Astrocyte (in vitro differentiated cells and primary cell): Measurements from ENCODE around the gene UCP2. TPM values are rescaled to one million over a fixed set of nuclear protein-coding genes. Genes with fewer than 3 reads are reported as not detected.

Experiments
- DNase-seq: peaks from one replicate; pipeline ENCODE4 v3.0.0-alpha.2; 2010; ENCODE audit warnings: low read depth
- FAIRE-seq: peaks from 2 replicates; lab custom pipeline; 2011; peaks lifted over from hg19 to GRCh38; lab: Jason Lieb, UNC
- H2AFZ ChIP-seq: 2 replicates; pipeline ENCODE4 v1.6.0; 2012; ENCODE audit warnings: low read depth, low read length, inconsistent platforms
- H3K27ac ChIP-seq: 2 replicates; pipeline ENCODE4 v1.5.1; 2011; ENCODE audit warnings: low read depth, low read length, inconsistent platforms
- H3K27me3 ChIP-seq: 2 replicates; pipeline ENCODE4 v1.6.0; 2011; ENCODE audit warnings: low read length, inconsistent platforms; ENCODE audit not compliant: insufficient read depth
- H3K36me3 ChIP-seq: 2 replicates; pipeline ENCODE4 v1.5.1; 2011; ENCODE audit warnings: low read length, inconsistent platforms; ENCODE audit not compliant: insufficient read depth
- H3K4me1 ChIP-seq: 2 replicates; pipeline ENCODE4 v1.5.1; 2011; ENCODE audit warnings: low read length, inconsistent platforms; ENCODE audit not compliant: insufficient read depth
- H3K4me2 ChIP-seq: 2 replicates; pipeline ENCODE4 v1.6.0; 2012; ENCODE audit warnings: low read length, inconsistent platforms
- H3K4me3 ChIP-seq: 2 replicates; pipeline ENCODE4 v1.5.1; 2011; ENCODE audit warnings: low read depth, mild to moderate bottlenecking, low read length, inconsistent platforms; ENCODE audit not compliant: insufficient read depth
- H3K79me2 ChIP-seq: 2 replicates; pipeline ENCODE4 v1.6.0; 2012; ENCODE audit warnings: mild to moderate bottlenecking, low read length, inconsistent platforms; ENCODE audit not compliant: insufficient read depth
- H3K9ac ChIP-seq: 2 replicates; pipeline ENCODE4 v1.6.0; 2012; ENCODE audit warnings: mild to moderate bottlenecking, low read length, inconsistent platforms
- H3K9me3 ChIP-seq: 2 replicates; pipeline ENCODE4 v1.5.1; 2012; ENCODE audit warnings: low read depth, mild to moderate bottlenecking, low read length, inconsistent platforms; ENCODE audit not compliant: insufficient read depth
- H4K20me1 ChIP-seq: 2 replicates; pipeline ENCODE4 v1.6.0; 2012; ENCODE audit warnings: low read length, inconsistent platforms; ENCODE audit not compliant: insufficient read depth
- H3K27ac Mint-ChIP-seq: one replicate; pipeline ENCODE4 v1.8.0; 2021; ENCODE audit warnings: mild to moderate bottlenecking, mixed read lengths; ENCODE audit not compliant: unreplicated experiment
- H3K27me3 Mint-ChIP-seq: one replicate; pipeline ENCODE4 v1.8.0; 2021; ENCODE audit warnings: low read depth, mixed read lengths; ENCODE audit not compliant: unreplicated experiment
- H3K36me3 Mint-ChIP-seq: one replicate; pipeline ENCODE4 v1.8.0; 2021; ENCODE audit warnings: low read depth, mixed read lengths; ENCODE audit not compliant: unreplicated experiment
- H3K4me1 Mint-ChIP-seq: one replicate; pipeline ENCODE4 v1.8.0; 2021; ENCODE audit warnings: low read depth, mixed read lengths; ENCODE audit not compliant: unreplicated experiment
- H3K4me3 Mint-ChIP-seq: one replicate; pipeline ENCODE4 v1.8.0; 2021; ENCODE audit warnings: mild to moderate bottlenecking, moderate library complexity, mixed read lengths; ENCODE audit not compliant: unreplicated experiment
- H3K9me3 Mint-ChIP-seq: one replicate; pipeline ENCODE4 v1.8.0; 2021; ENCODE audit warnings: mild to moderate bottlenecking, mixed read lengths; ENCODE audit not compliant: unreplicated experiment
- CTCF ChIP-seq: IDR thresholded peaks from 2 replicates; pipeline ENCODE4 v1.5.1; 2011; ENCODE audit warnings: low read depth, mild to moderate bottlenecking, inconsistent platforms, low read length, moderate library complexity; ENCODE audit not compliant: insufficient read depth
- EZH2 ChIP-seq: IDR thresholded peaks from 2 replicates; pipeline ENCODE4 v1.6.1; 2012; ENCODE audit warnings: mild to moderate bottlenecking, low read length, inconsistent platforms; ENCODE audit not compliant: insufficient read depth
- total RNA-seq: library from RNA; stranded (reverse); gene quantifications from 2 replicates; pipeline ENCODE4 v1.2.1, GENCODE V29; 2021

UCP2 gene
- total RNA-seq, 1 donor from 2014 or later = 83.0 TPM

GRCh38 chr11:74001822-74002286 is 19.2 kb upstream of the UCP2 start:
- no peak for DNase-seq
- H3K9me3 Mint-ChIP-seq = no peaks in the 10 kb centered on the region
- no peak overlapping the region for H3K9ac ChIP-seq

GRCh38 chr11:74000307-74001133 is 17.9 kb upstream of the UCP2 start:
- no peaks in the 10 kb centered on the region for H3K27me3 ChIP-seq
- TF ChIP-seq CTCF (no peak), EZH2 (no peak)
- no peak overlapping the region for H3K27ac ChIP-seq
- no peak overlapping the region for H3K4me3 ChIP-seq
- no peaks in the 10 kb centered on the region for H3K36me3 ChIP-seq
- H4K20me1 ChIP-seq = no peaks in the 10 kb centered on the region
- no peaks in the 10 kb centered on the region for H3K4me1 ChIP-seq
- H3K9ac ChIP-seq = no peak overlapping the region
- H3K79me2 ChIP-seq = no peaks in the 10 kb centered on the region
- Mint-ChIP-seq H3K9me3 (no peaks in the 10 kb centered on the region), H3K4me3 (no peak overlapping the region), H3K36me3 (peaks cover 21% of the 10 kb centered on the region), H3K27ac (no peak overlapping the region), H3K4me1 (no peaks in the 10 kb centered on the region), H3K27me3 (no peaks in the 10 kb centered on the region)
- no peak for DNase-seq
- FAIRE-seq = no peak
- H3K9me3 ChIP-seq = no peaks in the 10 kb centered on the region
- no peak overlapping the region for H3K4me2 ChIP-seq
- no peak overlapping the region for H2AFZ ChIP-seq

More at GRCh38 chr11:74001822-74002286, 19.2 kb upstream of the UCP2 start:
- no peak for TF ChIP-seq CTCF
- no peak for TF ChIP-seq EZH2
- Mint-ChIP-seq H3K4me3 (no peak overlapping the region), H3K27ac (no peak overlapping the region), H3K27me3 (peaks cover 2% of the 10 kb centered on the region), H3K36me3 (peaks cover 21% of the 10 kb centered on the region), H3K4me1 (no peaks in the 10 kb centered on the region)
- H4K20me1 ChIP-seq = no peaks in the 10 kb centered on the region
- no peaks in the 10 kb centered on the region for H3K27me3 ChIP-seq
- no peak overlapping the region for H2AFZ ChIP-seq
- H3K9me3 ChIP-seq = no peaks in the 10 kb centered on the region
- no peak overlapping the region for H3K27ac ChIP-seq
- FAIRE-seq = no peak
- H3K4me2 ChIP-seq = no peak overlapping the region
- H3K36me3 ChIP-seq = no peaks in the 10 kb centered on the region
- H3K79me2 ChIP-seq = no peaks in the 10 kb centered on the region
- no peak overlapping the region for H3K4me3 ChIP-seq
- H3K4me1 ChIP-seq = no peaks in the 10 kb centered on the region
